ENCODE measurements around the gene MPRIP.

The MPRIP gene

GRCh38 chr17:17060930-17061329, 18.7 kb downstream of the MPRIP start:
- no peak overlapping the region for H3K27ac ChIP-seq
- no peak for TF ChIP-seq ZFX (IDR thresholded peaks at IDR 0.05)
- TF ChIP-seq, protein P1, sequence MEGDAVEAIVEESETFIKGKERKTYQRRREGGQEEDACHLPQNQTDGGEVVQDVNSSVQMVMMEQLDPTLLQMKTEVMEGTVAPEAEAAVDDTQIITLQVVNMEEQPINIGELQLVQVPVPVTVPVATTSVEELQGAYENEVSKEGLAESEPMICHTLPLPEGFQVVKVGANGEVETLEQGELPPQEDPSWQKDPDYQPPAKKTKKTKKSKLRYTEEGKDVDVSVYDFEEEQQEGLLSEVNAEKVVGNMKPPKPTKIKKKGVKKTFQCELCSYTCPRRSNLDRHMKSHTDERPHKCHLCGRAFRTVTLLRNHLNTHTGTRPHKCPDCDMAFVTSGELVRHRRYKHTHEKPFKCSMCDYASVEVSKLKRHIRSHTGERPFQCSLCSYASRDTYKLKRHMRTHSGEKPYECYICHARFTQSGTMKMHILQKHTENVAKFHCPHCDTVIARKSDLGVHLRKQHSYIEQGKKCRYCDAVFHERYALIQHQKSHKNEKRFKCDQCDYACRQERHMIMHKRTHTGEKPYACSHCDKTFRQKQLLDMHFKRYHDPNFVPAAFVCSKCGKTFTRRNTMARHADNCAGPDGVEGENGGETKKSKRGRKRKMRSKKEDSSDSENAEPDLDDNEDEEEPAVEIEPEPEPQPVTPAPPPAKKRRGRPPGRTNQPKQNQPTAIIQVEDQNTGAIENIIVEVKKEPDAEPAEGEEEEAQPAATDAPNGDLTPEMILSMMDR (conservative IDR thresholded peaks at IDR 0.05) = no peak

- TF ChIP-seq, protein P1 (conservative IDR thresholded peaks at IDR 0.05) = no peak
- TF ChIP-seq ZFX (IDR thresholded peaks at IDR 0.05) = no peak
- H3K27ac ChIP-seq = no peak overlapping the region
These were observed 19.3 kb downstream of the MPRIP start for GRCh38 chr17:17061516-17061915.

GRCh38 chr17:17062356-17062755, 20.1 kb downstream of the MPRIP start:
- no peak overlapping the region for H3K27ac ChIP-seq
- TF ChIP-seq ZFX (IDR thresholded peaks at IDR 0.05) = no peak
- TF ChIP-seq, protein P1 (conservative IDR thresholded peaks at IDR 0.05) = no peak

DNA sequence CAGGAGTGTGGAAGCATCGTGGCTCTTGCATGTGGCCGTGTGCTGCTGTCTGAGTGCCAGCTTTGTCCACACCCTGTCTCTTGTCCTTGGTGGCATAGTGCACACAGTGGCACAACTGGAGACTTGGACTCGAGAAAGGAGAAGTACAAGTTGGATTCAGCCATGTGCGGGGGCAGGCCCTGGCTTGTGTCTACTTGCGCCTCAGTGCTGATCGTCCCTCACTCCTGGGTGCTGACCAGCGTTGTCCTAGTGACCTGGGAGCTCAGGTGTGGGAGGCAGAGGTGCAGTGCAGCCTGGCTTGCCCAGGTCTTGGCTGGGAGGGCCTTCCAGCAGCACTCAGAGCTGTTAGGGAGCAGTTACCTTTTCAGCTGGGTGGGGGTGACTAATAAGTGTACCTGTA, 20.6 kb downstream of the MPRIP start:
- no peak overlapping the region for H3K27ac ChIP-seq
- TF ChIP-seq ZFX (IDR thresholded peaks at IDR 0.05) = no peak
- TF ChIP-seq, protein P1 (conservative IDR thresholded peaks at IDR 0.05) = no peak

GRCh38 chr17:17063546-17064122, 21.4 kb downstream of the MPRIP start:
- TF ChIP-seq ZFX (IDR thresholded peaks at IDR 0.05) = no peak
- TF ChIP-seq, protein P1 (conservative IDR thresholded peaks at IDR 0.05) = no peak
- no peak overlapping the region for H3K27ac ChIP-seq

- no peak for TF ChIP-seq ZFX (IDR thresholded peaks at IDR 0.05)
- TF ChIP-seq, protein P1 (conservative IDR thresholded peaks at IDR 0.05) = no peak
- H3K27ac ChIP-seq = no peak overlapping the region
These were observed 22.1 kb downstream of the MPRIP start for GRCh38 chr17:17064322-17064721.

DNA sequence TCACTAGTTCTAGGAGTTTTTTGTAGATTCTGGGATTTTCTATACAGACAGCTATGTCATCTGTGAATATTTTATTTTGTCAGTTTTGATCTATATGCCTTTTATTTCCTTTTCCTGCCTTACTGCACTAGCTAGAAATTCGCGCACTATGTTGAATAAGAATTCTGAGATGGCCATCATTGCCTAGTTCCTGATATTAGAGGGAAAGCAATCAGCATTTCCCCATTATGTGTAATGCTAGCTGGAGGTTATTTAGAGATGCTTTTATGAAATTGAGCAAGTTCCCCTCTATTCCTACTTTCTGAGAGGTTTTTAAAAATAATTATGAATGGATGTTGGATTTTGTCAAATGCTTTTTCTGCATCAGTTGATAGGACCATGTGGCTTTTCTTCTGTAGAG, 23.8 kb downstream of the MPRIP start:
- no peak overlapping the region for H3K27ac ChIP-seq
- TF ChIP-seq, protein P1 (conservative IDR thresholded peaks at IDR 0.05) = no peak
- no peak for TF ChIP-seq ZFX (IDR thresholded peaks at IDR 0.05)
